Fibroblast of the conjunctiva (primary cell): Measurements from ENCODE around the gene RBMS2.
"Not testable (repeated sequence)": the region's sequence is repeated elsewhere in the genome, so short reads cannot be mapped to it uniquely, and the experiment has no call there.

Experiments used
- DNase-seq: peaks from one replicate; pipeline ENCODE4 v3.0.0-alpha.2; 2010; ENCODE audit warnings: low read depth

Gene RBMS2

GRCh38 chr12:56517854-56518253 is 3.8 kb upstream of the RBMS2 start:
- no peak for DNase-seq

DNA sequence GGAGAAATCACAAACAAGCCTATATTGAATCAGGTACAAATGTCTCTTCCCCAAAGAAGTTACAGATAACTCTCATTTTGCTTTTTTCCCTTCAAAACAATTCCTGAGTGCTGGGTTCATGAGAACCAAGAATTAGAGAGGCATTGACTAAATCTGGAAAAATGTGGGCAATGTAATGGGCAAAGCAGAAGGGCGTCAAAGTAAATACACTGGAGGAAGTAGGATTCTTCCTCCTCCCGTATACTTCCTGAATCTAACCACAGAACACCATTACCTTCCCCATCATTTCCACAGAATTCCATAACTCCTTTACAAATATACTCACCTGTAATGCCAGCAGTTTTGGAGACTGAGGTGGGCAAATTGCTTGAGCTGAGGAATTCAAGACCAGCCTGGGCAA is 3.0 kb upstream of the RBMS2 start:
- DNase-seq = no peak

- no peak for DNase-seq
Observed at GRCh38 chr12:56520048-56520447, 1.6 kb upstream of the RBMS2 start.

GRCh38 chr12:56520506-56520905 is 1.1 kb upstream of the RBMS2 start:
- DNase-seq = no peak

- DNase-seq = no peak
Observed at GRCh38 chr12:56521209-56521589, 421 bp upstream of the RBMS2 start.

GRCh38 chr12:56522411-56523193 is 982 bp downstream of the RBMS2 start:
- DNase-seq = no peak

- DNase-seq = no peak
Observed at GRCh38 chr12:56528846-56529245, 7.2 kb downstream of the RBMS2 start.

GRCh38 chr12:56529656-56530055 is 8.0 kb downstream of the RBMS2 start:
- no peak for DNase-seq

- DNase-seq = no peak
Observed at GRCh38 chr12:56530390-56531055, 8.9 kb downstream of the RBMS2 start.

GRCh38 chr12:56537546-56537945 is 15.9 kb downstream of the RBMS2 start:
- no peak for DNase-seq

GRCh38 chr12:56541631-56542030 is 20.0 kb downstream of the RBMS2 start:
- DNase-seq = no peak

GRCh38 chr12:56542164-56542563 is 20.5 kb downstream of the RBMS2 start:
- DNase-seq = no peak

- DNase-seq = no peak
Observed at GRCh38 chr12:56545023-56545604, 23.5 kb downstream of the RBMS2 start.

DNA sequence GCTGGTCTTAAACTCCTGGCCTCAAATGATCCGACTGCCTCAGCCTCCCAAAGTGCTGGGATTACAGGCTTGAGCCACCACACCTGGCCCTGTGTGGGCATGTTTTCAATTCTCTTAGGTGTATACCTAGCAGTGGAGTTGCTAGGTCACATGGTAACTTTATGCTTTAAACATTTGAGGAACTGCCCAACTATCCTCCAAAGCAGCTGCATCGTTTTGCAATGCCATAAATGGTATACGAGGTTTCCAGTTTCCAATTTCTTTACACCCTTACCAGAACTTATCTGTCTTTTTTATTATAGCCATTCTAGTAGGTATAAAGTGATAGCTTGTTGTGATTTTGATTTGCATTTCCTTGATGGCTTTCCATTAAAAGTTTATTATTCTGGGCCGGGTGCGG is 25.1 kb downstream of the RBMS2 start:
- no peak for DNase-seq

GRCh38 chr12:56551070-56551469 is 29.4 kb downstream of the RBMS2 start:
- DNase-seq = no peak

DNA sequence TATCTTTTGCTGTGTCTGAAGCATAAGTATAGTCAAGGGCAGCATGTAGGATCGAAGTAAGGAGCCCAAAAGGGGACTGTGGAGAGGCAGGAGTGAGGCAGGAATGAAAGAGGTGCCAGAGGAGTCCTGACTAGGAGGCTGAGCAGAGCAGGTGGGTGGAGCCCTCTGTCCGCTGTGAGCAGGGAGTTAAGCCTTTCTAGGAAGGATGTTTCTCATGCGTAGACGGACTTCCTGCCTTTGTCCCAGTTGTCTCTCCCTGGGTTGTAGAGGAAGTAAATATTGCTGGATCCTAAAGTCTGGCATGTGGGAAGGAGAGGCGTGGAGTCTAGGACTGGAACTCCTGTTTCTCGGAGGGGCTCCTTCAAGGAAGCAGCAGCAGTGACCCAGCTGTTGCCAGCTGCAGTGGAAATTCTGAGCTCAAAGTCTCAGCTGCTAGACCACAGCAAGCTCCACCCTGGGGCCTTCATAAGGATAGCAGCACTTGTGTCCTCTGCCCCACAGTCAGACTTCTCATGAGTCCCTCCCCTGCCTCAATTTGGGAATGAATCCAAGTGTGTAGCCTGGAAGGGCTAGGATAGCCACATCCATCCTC is 44.0 kb downstream of the RBMS2 start:
- DNase-seq = peak; percentile 75

DNA sequence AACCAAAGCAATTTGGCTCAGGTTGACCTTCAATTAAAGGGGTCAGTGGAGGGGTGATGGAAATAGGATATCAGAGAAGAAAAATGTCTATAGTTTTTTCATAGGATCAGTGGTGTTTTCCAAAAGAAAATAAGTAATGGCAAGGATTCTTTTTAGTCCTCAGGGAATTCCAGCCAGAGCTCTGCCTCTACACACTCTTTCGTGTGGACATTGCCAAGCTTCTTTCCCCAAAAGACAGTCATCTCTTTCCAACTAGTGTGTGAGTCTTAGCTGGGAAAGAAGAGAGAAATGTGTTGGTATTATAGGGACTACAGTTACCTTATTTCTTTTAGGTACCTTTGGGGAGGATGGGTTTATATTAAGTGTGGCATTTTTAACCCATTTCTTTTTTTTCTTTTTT is 46.5 kb downstream of the RBMS2 start:
- DNase-seq = no peak

- no peak for DNase-seq
Observed at GRCh38 chr12:56571121-56571520, 49.5 kb downstream of the RBMS2 start.

GRCh38 chr12:56572288-56572687 is 50.7 kb downstream of the RBMS2 start:
- DNase-seq = no peak

DNA sequence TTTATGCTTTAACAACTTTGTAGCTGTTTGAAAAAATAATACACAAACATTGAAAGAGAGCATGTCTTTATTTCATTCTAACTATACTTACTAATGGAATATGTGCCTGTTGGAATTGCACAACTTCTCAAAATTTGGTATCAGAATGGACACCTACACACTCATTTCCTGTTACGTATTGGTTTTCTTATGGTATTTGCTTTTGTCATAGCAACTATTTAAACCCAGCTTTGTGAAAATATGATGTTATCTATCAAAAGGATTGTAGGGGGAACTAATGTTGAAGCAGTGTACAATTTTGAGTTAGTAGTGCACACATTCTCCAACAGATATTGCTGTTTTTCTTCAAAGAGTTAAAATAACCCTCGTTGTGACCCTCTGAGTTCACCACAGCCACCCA is 52.6 kb downstream of the RBMS2 start:
- no peak for DNase-seq

DNA sequence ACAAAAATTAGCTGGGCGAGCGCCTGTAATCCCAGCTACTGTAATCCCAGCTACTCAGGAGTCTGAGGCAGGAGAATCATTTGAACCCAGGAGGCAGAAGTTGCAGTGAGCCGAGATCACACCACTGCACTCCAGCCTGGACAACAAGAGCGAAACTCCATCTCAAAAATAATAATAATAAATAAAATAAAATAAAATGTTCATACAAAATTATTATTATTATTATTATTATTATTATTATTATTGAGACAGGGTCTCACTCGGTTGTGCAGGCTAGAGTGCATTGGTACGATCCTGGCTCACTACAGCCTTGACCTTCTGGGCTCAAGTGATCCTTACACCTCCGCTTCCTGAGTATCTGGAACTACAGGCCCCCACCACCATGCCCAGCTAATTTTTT is 55.6 kb downstream of the RBMS2 start:
- DNase-seq = not testable (repeated sequence)

DNA sequence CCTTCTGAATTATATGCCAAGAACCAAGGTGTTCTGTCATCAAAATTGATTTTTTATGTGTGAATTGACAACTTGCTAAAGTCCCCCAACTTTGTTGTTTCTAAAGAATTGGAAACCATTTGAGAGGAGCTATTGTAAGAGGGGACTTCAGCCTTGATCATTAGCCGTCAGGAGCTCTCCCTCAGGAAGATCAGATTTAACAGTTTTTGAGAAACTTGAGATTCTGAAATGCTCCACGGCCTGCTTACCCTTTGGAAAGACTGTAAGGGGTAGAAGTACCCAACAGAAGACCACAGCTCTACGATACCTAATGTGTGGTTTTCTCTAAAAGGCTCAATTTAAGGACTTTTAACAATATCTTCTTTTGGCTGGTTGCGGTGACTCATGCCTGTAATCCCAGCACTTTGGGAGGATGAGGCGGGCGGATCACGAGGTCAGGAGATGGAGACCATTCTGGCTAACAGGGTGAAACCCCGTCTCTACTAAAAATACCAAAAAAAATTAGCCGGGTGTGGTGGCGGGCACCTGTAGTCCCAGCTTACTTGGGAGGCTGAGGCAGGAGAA is 57.4 kb downstream of the RBMS2 start:
- no peak for DNase-seq
